Urothelium cell line (cell line): ENCODE results near the gene WNT4.
A peak's percentile ranks its signal among the peaks of the same experiment; 100 is the strongest.

Source experiments
- DNase-seq: peaks from one replicate; pipeline ENCODE4 v3.0.0; 2011; ENCODE audit warnings: low spot score, mixed read lengths
- FAIRE-seq: peaks from 2 replicates; lab custom pipeline; 2011; peaks lifted over from hg19 to GRCh38; lab: Jason Lieb, UNC

Gene WNT4

GRCh38 chr1:22164841-22165808 is 22.2 kb upstream of the WNT4 start:
- DNase-seq, result no peak
- FAIRE-seq, result no peak

GRCh38 chr1:22163564-22163963 is 20.7 kb upstream of the WNT4 start:
- DNase-seq (no peak), FAIRE-seq (no peak)

- FAIRE-seq, result no peak
- DNase-seq, result no peak
Observed at GRCh38 chr1:22163137-22163536, 20.2 kb upstream of the WNT4 start.

GRCh38 chr1:22159891-22160290 is 17.0 kb upstream of the WNT4 start:
- FAIRE-seq, result no peak

GRCh38 chr1:22158654-22159053 is 15.8 kb upstream of the WNT4 start:
- no peak for FAIRE-seq
- DNase-seq, result no peak

More at GRCh38 chr1:22159891-22160290, 17.0 kb upstream of the WNT4 start:
- no peak for DNase-seq

GRCh38 chr1:22157359-22157966 is 14.6 kb upstream of the WNT4 start:
- DNase-seq, result no peak

GRCh38 chr1:22155517-22155916 is 12.6 kb upstream of the WNT4 start:
- DNase-seq (no peak), FAIRE-seq (no peak)

More at GRCh38 chr1:22157359-22157966, 14.6 kb upstream of the WNT4 start:
- no peak for FAIRE-seq

- FAIRE-seq (no peak), DNase-seq (no peak)
Observed at GRCh38 chr1:22154626-22155025, 11.7 kb upstream of the WNT4 start.

GRCh38 chr1:22153660-22154437 is 11.0 kb upstream of the WNT4 start:
- FAIRE-seq (no peak), DNase-seq (no peak)

GRCh38 chr1:22150923-22151322 is 8.0 kb upstream of the WNT4 start:
- DNase-seq (no peak), FAIRE-seq (no peak)

- peak; percentile 46 for DNase-seq
Observed at GRCh38 chr1:22142315-22143064, 407 bp downstream of the WNT4 start.

GRCh38 chr1:22141554-22142314 is 1.2 kb downstream of the WNT4 start:
- no peak for DNase-seq
- FAIRE-seq, result no peak

More at GRCh38 chr1:22142315-22143064, 407 bp downstream of the WNT4 start:
- no peak for FAIRE-seq

- no peak for DNase-seq
- no peak for FAIRE-seq
Observed at GRCh38 chr1:22140694-22141093, 2.2 kb downstream of the WNT4 start.

- DNase-seq (no peak), FAIRE-seq (no peak)
Observed at GRCh38 chr1:22139817-22140216, 3.1 kb downstream of the WNT4 start.

- DNase-seq, result no peak
- no peak for FAIRE-seq
Observed at GRCh38 chr1:22139066-22139594, 3.8 kb downstream of the WNT4 start.

- FAIRE-seq, result no peak
- DNase-seq, result no peak
Observed at GRCh38 chr1:22137004-22137720, 5.7 kb downstream of the WNT4 start.

- no peak for DNase-seq
- FAIRE-seq, result no peak
Observed at GRCh38 chr1:22133931-22134324, 9.0 kb downstream of the WNT4 start.

- FAIRE-seq (no peak), DNase-seq (no peak)
Observed at GRCh38 chr1:22133247-22133930, 9.5 kb downstream of the WNT4 start.
